D341Med (cell line): ENCODE measurements around the gene ZBTB48.

Experiments used
- DNase-seq: peaks from one replicate; pipeline ENCODE4 v3.0.0; 2012; ENCODE audit warnings: low spot score

ZBTB48 gene

GRCh38 chr1:6614019-6614928 lies 34.5 kb downstream of the ZBTB48 start:
- DNase-seq: peak; percentile 80

- DNase-seq: no peak
Observed at GRCh38 chr1:6614929-6615785, 35.4 kb downstream of the ZBTB48 start.

GRCh38 chr1:6619045-6619444 lies 39.3 kb downstream of the ZBTB48 start:
- no peak for DNase-seq

- no peak for DNase-seq
Observed at GRCh38 chr1:6621429-6622391, 41.9 kb downstream of the ZBTB48 start.

DNA sequence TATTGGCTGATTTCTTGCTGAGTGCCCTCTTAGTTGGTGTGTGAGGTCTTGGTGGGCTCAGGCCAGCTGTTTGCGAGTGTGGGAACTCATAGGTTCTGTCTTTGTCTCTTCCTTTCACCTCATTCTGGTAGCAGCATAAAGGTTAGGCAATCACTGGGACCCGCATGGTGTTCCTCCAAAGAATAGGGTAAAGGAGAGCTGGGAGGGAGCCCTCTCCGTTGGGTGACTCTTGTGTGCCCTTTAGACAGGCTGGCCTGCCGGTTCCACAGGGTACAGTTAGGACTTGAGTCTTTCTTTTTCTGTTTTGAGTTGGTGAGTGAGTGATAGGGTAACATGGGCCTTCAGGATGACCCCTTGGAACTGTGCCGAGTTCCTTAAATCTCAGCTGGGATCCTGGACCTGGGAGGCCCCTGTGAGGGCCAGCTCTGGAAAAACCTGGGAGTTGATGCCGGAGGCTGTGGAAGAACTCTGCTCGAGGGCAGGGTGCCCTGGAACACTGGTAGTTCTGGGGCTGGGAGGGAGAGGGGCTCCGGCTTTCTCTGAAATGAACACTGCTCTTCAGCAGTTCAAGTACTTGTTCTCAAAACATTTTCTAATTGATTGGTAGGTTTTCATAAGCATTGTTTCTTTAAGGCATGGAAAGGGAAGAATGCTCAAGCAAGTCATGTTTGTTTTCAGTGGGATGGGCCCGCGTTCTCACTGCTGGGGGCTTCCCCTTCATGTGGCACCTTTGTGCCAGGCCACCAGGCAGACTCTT lies 42.8 kb downstream of the ZBTB48 start:
- no peak for DNase-seq

GRCh38 chr1:6623269-6623965 lies 43.6 kb downstream of the ZBTB48 start:
- DNase-seq: no peak

GRCh38 chr1:6624710-6625583 lies 45.2 kb downstream of the ZBTB48 start, which contains the start of gene THAP3:
Gene THAP3, plus strand, starts transcription at chr1:6624868. Its CDS starts 351 bp downstream, at chr1:6625219.
- DNase-seq: peak; percentile 93

DNA sequence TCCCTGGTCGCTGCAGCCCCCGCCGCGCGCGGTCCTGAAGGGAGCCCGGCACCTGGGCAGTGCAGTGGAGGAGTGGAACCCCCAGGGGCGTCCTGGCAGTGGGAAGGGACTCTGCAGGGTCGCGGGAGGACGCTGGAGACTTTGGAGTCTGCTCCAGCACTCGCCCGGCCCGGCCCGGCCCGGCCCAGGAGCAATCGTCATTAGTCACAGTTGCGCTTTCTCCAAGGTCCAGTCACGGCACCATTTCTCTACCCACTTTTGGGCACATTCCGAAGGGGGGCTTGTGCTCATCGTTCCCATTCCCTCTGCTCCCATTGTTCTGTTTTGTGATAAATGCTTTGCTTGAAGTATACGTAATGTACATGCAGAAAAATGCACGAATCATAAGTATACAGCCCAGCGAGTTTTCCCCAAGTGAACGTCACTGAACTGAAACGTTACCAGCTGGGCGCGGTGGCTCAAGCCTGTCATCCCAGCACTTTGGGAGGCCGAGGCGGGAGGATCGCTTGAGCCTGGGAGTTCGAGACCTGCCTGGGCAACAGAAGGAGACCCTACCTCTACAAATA lies 45.9 kb downstream of the ZBTB48 start:
- no peak for DNase-seq

- peak; percentile 14 for DNase-seq
Observed at GRCh38 chr1:6627031-6627430, 47.2 kb downstream of the ZBTB48 start.

GRCh38 chr1:6627841-6628545 lies 48.2 kb downstream of the ZBTB48 start:
- DNase-seq: peak; percentile 10

GRCh38 chr1:6628971-6629479 lies 49.2 kb downstream of the ZBTB48 start:
- DNase-seq: no peak

DNA sequence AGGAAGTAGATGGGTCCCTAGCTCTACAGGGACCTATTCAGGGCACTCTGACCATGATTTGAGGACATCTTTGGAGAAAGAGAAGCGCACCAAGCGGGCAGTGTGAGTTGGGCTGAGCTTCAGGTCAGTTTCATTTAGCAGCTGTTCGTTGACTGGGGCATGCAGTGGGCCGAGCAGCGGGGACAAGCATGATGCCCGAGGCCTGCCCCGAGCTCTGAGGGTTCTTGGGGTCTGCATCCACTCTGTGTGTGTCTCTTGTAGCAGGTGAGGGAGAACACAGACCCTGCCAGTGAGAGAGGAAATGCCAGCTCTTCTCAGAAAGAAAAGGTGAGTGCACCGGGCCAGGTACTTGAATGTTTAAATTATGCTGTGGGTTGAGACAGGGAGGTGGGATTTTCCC lies 50.2 kb downstream of the ZBTB48 start:
- no peak for DNase-seq

DNA sequence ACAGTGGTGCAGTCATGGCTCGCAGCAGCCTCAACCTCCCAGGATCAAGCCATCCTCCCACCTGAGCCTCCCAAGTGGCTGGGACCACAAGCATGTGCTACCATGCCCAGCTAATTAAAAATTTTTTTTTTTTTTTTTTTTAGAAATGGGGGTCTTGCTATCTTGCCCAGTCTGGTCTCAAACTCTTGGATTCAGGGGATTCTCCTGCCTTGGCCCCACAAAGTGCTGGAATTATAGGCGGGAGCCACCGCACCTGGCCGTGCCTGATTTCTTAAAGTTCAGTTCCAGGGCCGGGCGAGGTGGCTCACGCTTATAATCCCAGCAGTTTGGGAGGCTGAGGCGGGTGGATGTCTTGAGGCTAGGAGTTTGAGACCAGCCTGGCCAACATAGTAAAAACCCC lies 51.3 kb downstream of the ZBTB48 start:
- DNase-seq: no peak

DNA sequence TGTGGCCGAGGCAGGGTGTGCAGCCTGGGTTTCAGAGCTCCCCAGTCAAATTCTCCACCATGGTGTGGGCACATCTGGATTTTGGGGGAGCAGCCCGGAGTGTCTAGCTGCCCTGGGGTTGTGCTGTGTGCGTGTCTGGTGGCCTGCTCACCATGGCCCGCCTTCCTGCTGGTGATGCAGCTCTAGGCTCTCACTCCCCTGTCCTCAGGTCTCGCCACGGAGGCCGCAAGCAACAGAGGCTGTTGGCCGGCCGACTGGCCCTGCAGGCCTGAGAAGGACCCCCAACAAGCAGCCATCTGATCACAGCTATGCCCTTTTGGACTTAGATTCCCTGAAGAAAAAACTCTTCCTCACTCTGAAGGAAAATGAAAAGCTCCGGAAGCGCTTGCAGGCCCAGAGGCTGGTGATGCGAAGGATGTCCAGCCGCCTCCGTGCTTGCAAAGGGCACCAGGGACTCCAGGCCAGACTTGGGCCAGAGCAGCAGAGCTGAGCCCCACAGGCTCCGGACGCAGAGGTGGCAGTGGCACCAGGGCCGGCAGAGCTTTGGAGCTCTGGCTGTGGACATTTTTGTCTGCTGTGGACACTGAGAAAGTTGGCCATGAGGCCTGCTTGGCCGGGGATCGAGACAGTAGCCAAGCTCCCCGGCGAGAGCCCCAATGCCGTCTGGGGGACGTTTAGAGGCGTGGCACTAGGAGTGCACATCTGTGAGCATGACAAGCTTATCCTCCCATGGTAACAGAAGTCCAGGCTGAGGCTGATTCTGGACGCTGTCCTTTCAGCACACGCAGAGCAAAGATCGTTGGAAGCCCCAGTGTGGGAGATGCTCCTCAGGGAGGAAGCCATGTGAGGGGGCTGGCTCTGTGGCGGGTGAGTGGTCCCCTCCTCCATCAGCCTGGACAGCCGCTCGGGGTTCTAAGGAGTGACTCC lies 53.1 kb downstream of the ZBTB48 start:
- DNase-seq: no peak

GRCh38 chr1:6634371-6635052 lies 54.7 kb downstream of the ZBTB48 start:
- peak; percentile 83 for DNase-seq

GRCh38 chr1:6635161-6635909 lies 55.5 kb downstream of the ZBTB48 start:
- no peak for DNase-seq
